Neural cell (in vitro differentiated cells): ENCODE data around the gene ASIC1. TPM values are rescaled to one million over a fixed set of nuclear protein-coding genes. Genes with fewer than 3 reads are reported as not detected.

ENCODE experiments used
- H2AFZ ChIP-seq: fragments of 200-600, 300-800 bp; sonication (generic), shearing (Covaris generic); 2 replicates; pipeline ENCODE4 v1.6.0; 2014; ENCODE audit warnings: low read depth, mild to moderate bottlenecking, antibody characterized with exemption, low read length, moderate library complexity
- H3F3A ChIP-seq: fragments of 200-600 bp; shearing (Covaris generic); 2 replicates; pipeline ENCODE4 v1.6.1; 2016; ENCODE audit warnings: mild to moderate bottlenecking, moderate library complexity, mixed read lengths, antibody characterized with exemption, low read length; ENCODE audit not compliant: insufficient read depth, poor library complexity, severe bottlenecking
- H3K27ac ChIP-seq: fragments of 200-600, 300-800 bp; sonication (generic), shearing (Covaris generic); 2 replicates; pipeline ENCODE4 v1.5.1; 2014; ENCODE audit warnings: mild to moderate bottlenecking, low read length, moderate library complexity
- H3K27me3 ChIP-seq: fragments of 300-800, 200-600 bp; sonication (generic), shearing (Covaris generic); 2 replicates; pipeline ENCODE4 v1.6.0; 2014; ENCODE audit warnings: mild to moderate bottlenecking, low read depth, low read length, moderate library complexity; ENCODE audit not compliant: insufficient read depth
- H3K36me3 ChIP-seq: fragments of 300-800, 200-600 bp; sonication (generic), shearing (Covaris generic); 2 replicates; pipeline ENCODE4 v1.5.1; 2014; ENCODE audit warnings: mild to moderate bottlenecking, antibody characterized with exemption, low read length, moderate library complexity; ENCODE audit not compliant: insufficient read depth
- H3K4me2 ChIP-seq: fragments of 300-800, 200-600 bp; sonication (generic), shearing (Covaris generic); 2 replicates; pipeline ENCODE4 v1.6.0; 2014; ENCODE audit warnings: mild to moderate bottlenecking, low read length
- H3K4me3 ChIP-seq: fragments of 300-800, 200-600 bp; sonication (generic), shearing (Covaris generic); 2 replicates; pipeline ENCODE4 v1.5.1; 2014; ENCODE audit warnings: mild to moderate bottlenecking, low read length, moderate library complexity
- H3K79me2 ChIP-seq: fragments of 200-600 bp; shearing (Covaris generic); replicated peaks from 2 replicates; pipeline ENCODE4 v1.6.0; 2014; ENCODE audit warnings: mild to moderate bottlenecking, low read length, moderate library complexity; ENCODE audit not compliant: insufficient read depth
- H3K9ac ChIP-seq: fragments of 300-800, 200-600 bp; sonication (generic), shearing (Covaris generic); 2 replicates; pipeline ENCODE4 v1.6.1; 2016; ENCODE audit warnings: mild to moderate bottlenecking, low read length, mixed read lengths
- H3K9me2 ChIP-seq: fragments of 200-600 bp; shearing (Covaris generic); 2 replicates; pipeline ENCODE4 v1.6.1; 2016; ENCODE audit warnings: mild to moderate bottlenecking, low read length, mixed read lengths; ENCODE audit not compliant: insufficient read depth
- H3K9me3 ChIP-seq: fragments of 200-600, 300-800 bp; sonication (generic), shearing (Covaris generic); 2 replicates; pipeline ENCODE4 v1.6.1; 2016; ENCODE audit warnings: mild to moderate bottlenecking, mixed run types, low read length, moderate library complexity, mixed read lengths
- H4K20me1 ChIP-seq: fragments of 200-600 bp; shearing (Covaris generic); 2 replicates; pipeline ENCODE4 v1.6.1; 2016; ENCODE audit warnings: mild to moderate bottlenecking, mixed run types; ENCODE audit not compliant: insufficient read depth
- EP300 ChIP-seq: fragments of 450-650 bp; conservative IDR thresholded peaks from 2 replicates; pipeline ENCODE4 v1.6.1; 2014; ENCODE audit warnings: antibody characterized with exemption, mild to moderate bottlenecking, moderate library complexity; ENCODE audit not compliant: poor library complexity, severe bottlenecking
- EZH2 ChIP-seq: fragments of 200-600, 300-800 bp; shearing (Covaris generic), sonication (generic); IDR thresholded peaks from 2 replicates; pipeline ENCODE4 v1.6.1; 2014; ENCODE audit warnings: antibody characterized with exemption, low read length, borderline replicate concordance, mild to moderate bottlenecking; ENCODE audit not compliant: insufficient read depth, poor library complexity, severe bottlenecking
- MXI1 ChIP-seq: fragments of 450-650 bp; conservative IDR thresholded peaks from 2 replicates; pipeline ENCODE4 v1.6.1; 2014; ENCODE audit warnings: antibody characterized with exemption, mild to moderate bottlenecking; ENCODE audit not compliant: poor library complexity, severe bottlenecking
- POLR2AphosphoS5 ChIP-seq: IDR thresholded peaks from 2 replicates; pipeline ENCODE4 v1.6.1; 2012
- RAD21 ChIP-seq: fragments of 450-650 bp; conservative IDR thresholded peaks from 2 replicates; pipeline ENCODE4 v1.6.1; 2014; ENCODE audit warnings: antibody characterized with exemption, mild to moderate bottlenecking, moderate library complexity
- SMC3 ChIP-seq: fragments of 450-650 bp; conservative IDR thresholded peaks from 2 replicates; pipeline ENCODE4 v1.6.1; 2014; ENCODE audit warnings: antibody characterized with exemption, mild to moderate bottlenecking, moderate library complexity; ENCODE audit not compliant: poor library complexity
- TAF1 ChIP-seq: IDR thresholded peaks from 2 replicates; pipeline ENCODE4 v1.6.1; 2012; ENCODE audit warnings: low read depth
- polyA plus RNA-seq: library from polyadenylated mRNA; depleted of rRNA; stranded (reverse); fragments of >200 nt; gene quantifications from 2 replicates; pipeline ENCODE4 v1.2.3, GENCODE V29; 2014
- TF ChIP-seq, protein P1 (sequence below): IDR thresholded peaks from 2 replicates; pipeline ENCODE4 v1.6.1; 2012; ENCODE audit warnings: borderline replicate concordance
- TF ChIP-seq, protein P2 (sequence below): fragments of 450-650 bp; IDR thresholded peaks from 2 replicates; pipeline ENCODE4 v1.5.1; 2014; ENCODE audit warnings: antibody characterized with exemption, mild to moderate bottlenecking, moderate library complexity; ENCODE audit not compliant: poor library complexity, severe bottlenecking

The ASIC1 gene
- polyA plus RNA-seq, 1 donor from 2014 or later, result 8.0 TPM

DNA sequence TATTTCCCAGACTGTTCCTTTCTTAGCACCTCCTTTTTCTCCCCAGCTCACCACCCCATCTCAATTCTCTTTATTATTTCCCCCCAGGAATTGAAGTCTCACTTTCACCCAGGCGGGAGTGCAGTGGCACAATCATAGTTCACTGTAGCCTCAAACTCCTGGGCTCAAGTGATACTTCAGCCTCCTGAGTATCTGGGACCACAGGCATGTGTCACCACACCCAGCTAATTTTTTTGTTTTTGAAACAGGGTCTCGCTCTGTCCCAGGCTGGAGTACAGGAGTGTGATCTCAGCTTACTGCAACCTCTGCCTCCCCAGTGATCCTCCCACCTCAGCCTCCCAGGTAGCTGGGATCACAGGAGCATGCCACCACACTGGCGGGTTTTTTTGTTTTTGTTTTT lies 43.1 kb upstream of the ASIC1 start:
- Histone ChIP-seq H3K27ac (no peak overlapping the region), H3K36me3 (no peaks in the 10 kb centered on the region), H3K79me2 (peaks cover 18% of the 10 kb centered on the region), H3K4me3 (no peak overlapping the region), H3K9me2 (no peaks in the 10 kb centered on the region), H3K27me3 (no peaks in the 10 kb centered on the region), H3K4me2 (no peak overlapping the region), H2AFZ (no peak overlapping the region), H3F3A (no peaks in the 10 kb centered on the region), H3K9ac (no peak overlapping the region), H4K20me1 (no peaks in the 10 kb centered on the region), H3K9me3 (no peaks in the 10 kb centered on the region)
- no peak for TF ChIP-seq MXI1
- TF ChIP-seq POLR2AphosphoS5, result no peak
- no peak for TF ChIP-seq SMC3
- TF ChIP-seq, protein P1, sequence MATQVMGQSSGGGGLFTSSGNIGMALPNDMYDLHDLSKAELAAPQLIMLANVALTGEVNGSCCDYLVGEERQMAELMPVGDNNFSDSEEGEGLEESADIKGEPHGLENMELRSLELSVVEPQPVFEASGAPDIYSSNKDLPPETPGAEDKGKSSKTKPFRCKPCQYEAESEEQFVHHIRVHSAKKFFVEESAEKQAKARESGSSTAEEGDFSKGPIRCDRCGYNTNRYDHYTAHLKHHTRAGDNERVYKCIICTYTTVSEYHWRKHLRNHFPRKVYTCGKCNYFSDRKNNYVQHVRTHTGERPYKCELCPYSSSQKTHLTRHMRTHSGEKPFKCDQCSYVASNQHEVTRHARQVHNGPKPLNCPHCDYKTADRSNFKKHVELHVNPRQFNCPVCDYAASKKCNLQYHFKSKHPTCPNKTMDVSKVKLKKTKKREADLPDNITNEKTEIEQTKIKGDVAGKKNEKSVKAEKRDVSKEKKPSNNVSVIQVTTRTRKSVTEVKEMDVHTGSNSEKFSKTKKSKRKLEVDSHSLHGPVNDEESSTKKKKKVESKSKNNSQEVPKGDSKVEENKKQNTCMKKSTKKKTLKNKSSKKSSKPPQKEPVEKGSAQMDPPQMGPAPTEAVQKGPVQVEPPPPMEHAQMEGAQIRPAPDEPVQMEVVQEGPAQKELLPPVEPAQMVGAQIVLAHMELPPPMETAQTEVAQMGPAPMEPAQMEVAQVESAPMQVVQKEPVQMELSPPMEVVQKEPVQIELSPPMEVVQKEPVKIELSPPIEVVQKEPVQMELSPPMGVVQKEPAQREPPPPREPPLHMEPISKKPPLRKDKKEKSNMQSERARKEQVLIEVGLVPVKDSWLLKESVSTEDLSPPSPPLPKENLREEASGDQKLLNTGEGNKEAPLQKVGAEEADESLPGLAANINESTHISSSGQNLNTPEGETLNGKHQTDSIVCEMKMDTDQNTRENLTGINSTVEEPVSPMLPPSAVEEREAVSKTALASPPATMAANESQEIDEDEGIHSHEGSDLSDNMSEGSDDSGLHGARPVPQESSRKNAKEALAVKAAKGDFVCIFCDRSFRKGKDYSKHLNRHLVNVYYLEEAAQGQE, result no peak
- TF ChIP-seq TAF1, result no peak
- TF ChIP-seq RAD21, result no peak
- no peak for TF ChIP-seq EZH2
- TF ChIP-seq EP300, result no peak
- TF ChIP-seq, protein P2, sequence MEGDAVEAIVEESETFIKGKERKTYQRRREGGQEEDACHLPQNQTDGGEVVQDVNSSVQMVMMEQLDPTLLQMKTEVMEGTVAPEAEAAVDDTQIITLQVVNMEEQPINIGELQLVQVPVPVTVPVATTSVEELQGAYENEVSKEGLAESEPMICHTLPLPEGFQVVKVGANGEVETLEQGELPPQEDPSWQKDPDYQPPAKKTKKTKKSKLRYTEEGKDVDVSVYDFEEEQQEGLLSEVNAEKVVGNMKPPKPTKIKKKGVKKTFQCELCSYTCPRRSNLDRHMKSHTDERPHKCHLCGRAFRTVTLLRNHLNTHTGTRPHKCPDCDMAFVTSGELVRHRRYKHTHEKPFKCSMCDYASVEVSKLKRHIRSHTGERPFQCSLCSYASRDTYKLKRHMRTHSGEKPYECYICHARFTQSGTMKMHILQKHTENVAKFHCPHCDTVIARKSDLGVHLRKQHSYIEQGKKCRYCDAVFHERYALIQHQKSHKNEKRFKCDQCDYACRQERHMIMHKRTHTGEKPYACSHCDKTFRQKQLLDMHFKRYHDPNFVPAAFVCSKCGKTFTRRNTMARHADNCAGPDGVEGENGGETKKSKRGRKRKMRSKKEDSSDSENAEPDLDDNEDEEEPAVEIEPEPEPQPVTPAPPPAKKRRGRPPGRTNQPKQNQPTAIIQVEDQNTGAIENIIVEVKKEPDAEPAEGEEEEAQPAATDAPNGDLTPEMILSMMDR, result no peak

DNA sequence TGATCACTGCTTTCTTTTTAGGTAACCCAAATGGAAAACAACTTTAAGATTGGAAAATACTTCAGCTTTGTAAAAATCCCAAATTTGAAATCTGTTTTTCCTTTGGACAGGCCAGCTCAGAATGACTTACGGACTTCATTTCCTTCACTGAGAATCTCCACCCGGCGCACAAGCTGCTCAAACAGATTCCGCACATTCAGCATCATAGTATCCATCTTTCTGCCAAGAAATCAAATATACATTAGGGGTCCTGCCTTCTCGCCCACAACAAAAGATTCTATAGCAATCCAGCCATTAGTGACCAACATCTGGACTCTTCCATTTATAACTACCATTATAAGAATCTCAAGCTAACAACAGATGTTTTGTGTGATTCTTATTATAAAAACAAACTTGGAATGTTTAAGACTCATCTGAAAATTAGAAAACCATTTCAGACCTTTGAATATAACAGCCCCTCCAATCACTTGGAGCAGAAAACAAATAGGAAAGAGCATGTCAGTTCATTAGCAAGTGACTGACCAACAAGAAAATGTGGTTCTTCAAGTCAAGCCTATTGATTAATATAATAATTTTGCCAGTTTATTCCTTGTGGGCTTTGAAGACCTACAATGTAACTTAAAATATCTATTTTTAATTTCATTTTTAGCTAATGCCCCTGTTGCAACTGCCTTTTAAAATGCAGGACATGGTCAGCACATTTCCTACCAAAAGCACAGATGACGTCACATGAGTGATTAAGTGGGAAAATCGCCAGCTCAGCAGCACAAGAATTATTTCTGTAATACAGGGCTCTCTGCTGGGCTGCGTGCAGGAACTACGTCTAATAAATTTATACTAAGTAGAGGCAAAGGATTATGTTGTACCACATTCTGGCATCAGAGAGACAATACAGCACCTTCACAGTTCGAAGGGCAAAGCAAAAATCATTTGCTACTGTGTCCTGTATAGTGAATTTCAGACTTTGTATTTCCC lies 40.6 kb upstream of the ASIC1 start:
- Histone ChIP-seq H3K9me2 (no peaks in the 10 kb centered on the region), H3K9ac (peak overlapping the region; percentile 11), H2AFZ (peak overlapping the region; percentile 24), H3K27ac (no peak overlapping the region), H3F3A (no peaks in the 10 kb centered on the region), H4K20me1 (no peaks in the 10 kb centered on the region), H3K27me3 (no peaks in the 10 kb centered on the region), H3K36me3 (no peaks in the 10 kb centered on the region), H3K4me2 (no peak overlapping the region), H3K4me3 (no peak overlapping the region), H3K9me3 (no peaks in the 10 kb centered on the region), H3K79me2 (peaks cover 40% of the 10 kb centered on the region)
- TF ChIP-seq, protein P2, result no peak
- no peak for TF ChIP-seq EP300
- TF ChIP-seq, protein P1, result no peak
- TF ChIP-seq TAF1, result no peak
- TF ChIP-seq MXI1, result no peak
